H9 (cell line): ENCODE results near the gene DTX2. TPM values are rescaled to one million over a fixed set of nuclear protein-coding genes. Genes with fewer than 3 reads are reported as not detected.
"Not testable (repeated sequence)": the region's sequence is repeated elsewhere in the genome, so short reads cannot be mapped to it uniquely, and the experiment has no call there.

ENCODE experiments used
- DNase-seq: peaks from one replicate; pipeline ENCODE4 v3.0.0-alpha.2; 2017
- H2AFZ ChIP-seq: one replicate; pipeline ENCODE4 v1.6.1; 2013; ENCODE audit warnings: mild to moderate bottlenecking, low read length, control low read depth, moderate library complexity
- H2AK5ac ChIP-seq: 2 replicates; pipeline ENCODE4 v1.6.1; 2013; ENCODE audit warnings: low read length, control low read depth, mixed read lengths; ENCODE audit not compliant: insufficient read length
- H2BK120ac ChIP-seq: one replicate; pipeline ENCODE4 v1.6.1; 2013; ENCODE audit warnings: low read depth, mild to moderate bottlenecking, low read length, control low read depth, inconsistent platforms; ENCODE audit not compliant: poor library complexity, severe bottlenecking
- H2BK12ac ChIP-seq: 2 replicates; pipeline ENCODE4 v1.6.1; 2013; ENCODE audit warnings: low read length, control low read depth, mixed read lengths, low read depth; ENCODE audit not compliant: insufficient read length
- H2BK15ac ChIP-seq: 2 replicates; pipeline ENCODE4 v1.6.1; 2013; ENCODE audit warnings: low read depth, low read length, control low read depth
- H2BK20ac ChIP-seq: one replicate; pipeline ENCODE4 v1.6.1; 2013; ENCODE audit warnings: low read depth, mild to moderate bottlenecking, low read length, control low read depth, inconsistent platforms; ENCODE audit not compliant: poor library complexity, severe bottlenecking
- H2BK5ac ChIP-seq: 2 replicates; pipeline ENCODE4 v1.6.1; 2013; ENCODE audit warnings: low read length, control low read depth, mixed read lengths; ENCODE audit not compliant: insufficient read length
- H3K14ac ChIP-seq: 2 replicates; pipeline ENCODE4 v1.6.1; 2013; ENCODE audit warnings: low read length, control low read depth; ENCODE audit not compliant: insufficient read depth
- H3K18ac ChIP-seq: 2 replicates; pipeline ENCODE4 v1.6.1; 2013; ENCODE audit warnings: low read depth, mild to moderate bottlenecking, mixed read lengths, low read length, control low read depth; ENCODE audit not compliant: insufficient read length
- H3K23ac ChIP-seq: 2 replicates; pipeline ENCODE4 v1.6.1; 2013; ENCODE audit warnings: low read length, control low read depth, mixed read lengths, low read depth; ENCODE audit not compliant: insufficient read length
- H3K23me2 ChIP-seq: 2 replicates; pipeline ENCODE4 v1.6.1; 2013; ENCODE audit warnings: low read depth, mild to moderate bottlenecking, mixed read lengths, low read length, control low read depth; ENCODE audit not compliant: insufficient read length, poor library complexity, severe bottlenecking
- H3K27ac ChIP-seq: 2 replicates; pipeline ENCODE4 v1.5.1; 2013; ENCODE audit warnings: low read length, control low read depth, mixed read lengths, low read depth; ENCODE audit not compliant: insufficient read length
- H3K27me3 ChIP-seq: 2 replicates; pipeline ENCODE4 v1.6.1; 2013; ENCODE audit warnings: low read length, control low read depth, inconsistent platforms; ENCODE audit not compliant: insufficient read depth
- H3K4ac ChIP-seq: 2 replicates; pipeline ENCODE4 v1.6.1; 2013; ENCODE audit warnings: low read depth, mild to moderate bottlenecking, control low read depth, inconsistent platforms, low read length, moderate library complexity
- H3K4me1 ChIP-seq: 2 replicates; pipeline ENCODE4 v1.6.1; 2013; ENCODE audit warnings: low read length, control low read depth, inconsistent platforms; ENCODE audit not compliant: insufficient read depth
- H3K4me2 ChIP-seq: 2 replicates; pipeline ENCODE4 v1.6.1; 2013; ENCODE audit warnings: low read length, control low read depth, mixed read lengths; ENCODE audit not compliant: insufficient read length, insufficient read depth
- H3K56ac ChIP-seq: 2 replicates; pipeline ENCODE4 v1.6.1; 2013; ENCODE audit warnings: low read depth, mild to moderate bottlenecking, mixed read lengths, low read length, control low read depth; ENCODE audit not compliant: insufficient read length
- H3K79me1 ChIP-seq: 2 replicates; pipeline ENCODE4 v1.6.1; 2013; ENCODE audit warnings: low read depth, mild to moderate bottlenecking, moderate library complexity, low read length, control low read depth, inconsistent platforms; ENCODE audit not compliant: insufficient read depth, poor library complexity, severe bottlenecking
- H3K79me2 ChIP-seq: 2 replicates; pipeline ENCODE4 v1.6.1; 2013; ENCODE audit warnings: low read length, control low read depth, inconsistent platforms; ENCODE audit not compliant: insufficient read depth
- H3K9ac ChIP-seq: 2 replicates; pipeline ENCODE4 v1.6.1; 2013; ENCODE audit warnings: low read length, control low read depth, mixed read lengths; ENCODE audit not compliant: insufficient read length; ENCODE audit errors: extremely low read depth
- H3K9me3 ChIP-seq: one replicate; pipeline ENCODE4 v1.6.1; 2013; ENCODE audit warnings: low read depth, low read length, inconsistent platforms; ENCODE audit not compliant: control insufficient read depth
- H3T11ph ChIP-seq: one replicate; pipeline ENCODE4 v1.6.1; 2013; ENCODE audit warnings: mild to moderate bottlenecking, low read length, control low read depth, inconsistent platforms
- H4K20me1 ChIP-seq: one replicate; pipeline ENCODE4 v1.6.1; 2013; ENCODE audit not compliant: control insufficient read depth, insufficient read length, insufficient read depth
- H4K5ac ChIP-seq: 2 replicates; pipeline ENCODE4 v1.6.1; 2013; ENCODE audit warnings: low read depth, mild to moderate bottlenecking, mixed read lengths, low read length, control low read depth; ENCODE audit not compliant: insufficient read length
- H4K8ac ChIP-seq: replicated peaks from 2 replicates; pipeline ENCODE4 v1.6.1; 2013; ENCODE audit warnings: low read length, control low read depth, mixed read lengths, low read depth; ENCODE audit not compliant: insufficient read length
- H4K91ac ChIP-seq: 2 replicates; pipeline ENCODE4 v1.6.1; 2013; ENCODE audit warnings: low read depth, mild to moderate bottlenecking, moderate library complexity, mixed read lengths, low read length, control low read depth; ENCODE audit not compliant: insufficient read length
- H3K27ac Mint-ChIP-seq, 3 experiments: 2 replicates in 2 of 3; 3 replicates in 1 of 3; pipeline ENCODE4 v1.8.0; 2020 to 2021; ENCODE audit warnings: mixed read lengths in 3 of 3, mild to moderate bottlenecking in 1 of 3, moderate library complexity in 1 of 3
- H3K27me3 Mint-ChIP-seq: 2 replicates; pipeline ENCODE4 v1.8.0; 2021; ENCODE audit warnings: low read depth, mild to moderate bottlenecking, moderate library complexity, mixed read lengths
- H3K36me3 Mint-ChIP-seq, 3 experiments: 2 replicates in 2 of 3; 3 replicates in 1 of 3; pipeline ENCODE4 v1.8.0; 2020 to 2021; ENCODE audit warnings: low read depth in 3 of 3, mixed read lengths in 3 of 3; ENCODE audit not compliant: insufficient read depth in 1 of 3
- H3K4me1 Mint-ChIP-seq, 2 experiments: 2 replicates each; pipeline ENCODE4 v1.8.0; 2020; ENCODE audit warnings: mixed read lengths in 2 of 2
- H3K4me3 Mint-ChIP-seq, 2 experiments: 2 replicates in 1 of 2; 3 replicates in 1 of 2; pipeline ENCODE4 v1.8.0; 2020 to 2021; ENCODE audit warnings: mild to moderate bottlenecking in 2 of 2, mixed read lengths in 2 of 2, moderate library complexity in 1 of 2
- H3K9me3 Mint-ChIP-seq, 2 experiments: 2 replicates in 1 of 2; 3 replicates in 1 of 2; pipeline ENCODE4 v1.8.0; 2020; ENCODE audit warnings: mild to moderate bottlenecking in 2 of 2, mixed read lengths in 2 of 2, moderate library complexity in 1 of 2
- WGBS: extraction: QIAGEN DNeasy Blood & Tissue Kit; methylation state at CpG from one replicate; pipeline ENCODE4 v1.1.7; 2013; ENCODE audit warnings: missing lambda C conversion rate, low lambda C conversion rate, mixed read lengths; ENCODE audit not compliant: insufficient read length; ENCODE audit errors: extremely low coverage; 5-methylcytosine and 5-hydroxymethylcytosine counted together
- total RNA-seq: library from RNA; stranded (reverse); gene quantifications from 2 replicates; pipeline ENCODE4 v1.2.1, GENCODE V29; 2021

Gene DTX2
- total RNA-seq, 1 experiment from 2014 or later, result 48.8 TPM

- not testable (repeated sequence) for H3K23ac ChIP-seq, H3K4ac ChIP-seq, H3K27ac ChIP-seq, H4K8ac ChIP-seq, H3K4me1 ChIP-seq, DNase-seq, H2BK12ac ChIP-seq, H3K9ac ChIP-seq, H3K9me3 ChIP-seq, H3K27me3 Mint-ChIP-seq, H4K20me1 ChIP-seq, H2AK5ac ChIP-seq, H3K9me3 Mint-ChIP-seq, H2AFZ ChIP-seq, H3K79me1 ChIP-seq, H3K27me3 ChIP-seq, H3K36me3 Mint-ChIP-seq, H4K91ac ChIP-seq, H2BK20ac ChIP-seq, H3K4me3 Mint-ChIP-seq, H3K27ac Mint-ChIP-seq, H4K5ac ChIP-seq, H3K14ac ChIP-seq, H2BK5ac ChIP-seq, H2BK120ac ChIP-seq, H3K79me2 ChIP-seq, H3K56ac ChIP-seq, H2BK15ac ChIP-seq, H3T11ph ChIP-seq, H3K4me1 Mint-ChIP-seq, H3K4me2 ChIP-seq, H3K18ac ChIP-seq, H3K23me2 ChIP-seq
- WGBS, result no CpG with 5 or more reads among the region's 11 CpGs
Observed at GRCh38 chr7:76476280-76476679, 14.8 kb downstream of the DTX2 start.

- not testable (repeated sequence) for H2AFZ ChIP-seq, H2BK15ac ChIP-seq, H4K20me1 ChIP-seq, H2BK20ac ChIP-seq, H3K79me1 ChIP-seq, H3K79me2 ChIP-seq, H3K14ac ChIP-seq, H3K27me3 Mint-ChIP-seq, H3K27ac Mint-ChIP-seq, H3K18ac ChIP-seq, H2BK5ac ChIP-seq, H3K4ac ChIP-seq, H3K9me3 Mint-ChIP-seq, H4K5ac ChIP-seq, H3K23me2 ChIP-seq, H4K91ac ChIP-seq, H2BK120ac ChIP-seq, H3K27me3 ChIP-seq, DNase-seq, H3K23ac ChIP-seq, H3K27ac ChIP-seq, H3K9ac ChIP-seq, H3K4me1 ChIP-seq, H3K4me3 Mint-ChIP-seq, H2BK12ac ChIP-seq, H3K9me3 ChIP-seq, H3K4me2 ChIP-seq, H2AK5ac ChIP-seq, H4K8ac ChIP-seq, H3T11ph ChIP-seq, H3K36me3 Mint-ChIP-seq, H3K56ac ChIP-seq, H3K4me1 Mint-ChIP-seq
- WGBS, result no CpG with 5 or more reads among the region's 24 CpGs
Observed at GRCh38 chr7:76476742-76477474, 15.4 kb downstream of the DTX2 start.
